ENCODE data around the gene SYNDIG1L.

The SYNDIG1L gene

DNA sequence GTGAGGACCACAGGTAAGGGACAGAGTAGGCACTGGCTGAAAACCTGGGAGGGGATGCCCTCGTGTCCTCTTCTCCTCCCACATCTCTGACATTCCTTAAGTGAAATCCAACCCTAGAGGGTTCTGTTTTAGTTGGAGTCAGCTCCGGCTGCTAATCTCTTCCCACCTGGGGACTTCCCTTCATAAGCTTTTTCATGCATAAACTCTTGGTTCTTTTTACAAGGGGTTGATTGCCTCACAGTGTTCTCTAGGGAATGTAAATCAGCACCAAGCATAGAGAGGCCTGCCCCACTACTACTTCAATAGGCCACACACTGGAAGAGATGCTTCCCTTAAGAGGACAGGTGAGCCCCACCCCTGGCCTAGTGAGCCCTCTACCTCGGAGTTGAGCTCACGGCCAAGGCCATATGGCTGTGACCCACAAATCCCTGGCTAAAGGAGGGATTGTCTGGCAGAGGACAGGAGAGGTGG lies 3.2 kb upstream of the SYNDIG1L start:
- no peak for DNase-seq

DNA sequence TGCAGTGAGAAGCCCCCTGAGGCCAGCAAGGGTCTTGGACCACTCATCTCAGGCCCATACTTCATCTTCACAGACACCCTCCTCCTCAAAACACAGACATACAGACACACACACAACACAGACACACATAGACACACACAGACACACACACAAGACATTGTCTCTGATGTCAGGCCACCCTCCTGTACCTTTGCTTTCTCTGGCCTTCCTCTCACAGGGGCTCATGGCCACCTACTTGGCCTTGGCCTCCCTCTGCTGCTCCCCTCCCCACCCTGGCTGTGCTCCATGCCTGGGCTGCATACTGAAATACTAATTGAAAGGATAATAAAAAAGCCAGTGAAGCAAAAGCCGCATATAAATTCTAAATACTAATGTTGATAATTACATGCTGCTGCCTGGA lies 1.6 kb upstream of the SYNDIG1L start:
- DNase-seq, result no peak

DNA sequence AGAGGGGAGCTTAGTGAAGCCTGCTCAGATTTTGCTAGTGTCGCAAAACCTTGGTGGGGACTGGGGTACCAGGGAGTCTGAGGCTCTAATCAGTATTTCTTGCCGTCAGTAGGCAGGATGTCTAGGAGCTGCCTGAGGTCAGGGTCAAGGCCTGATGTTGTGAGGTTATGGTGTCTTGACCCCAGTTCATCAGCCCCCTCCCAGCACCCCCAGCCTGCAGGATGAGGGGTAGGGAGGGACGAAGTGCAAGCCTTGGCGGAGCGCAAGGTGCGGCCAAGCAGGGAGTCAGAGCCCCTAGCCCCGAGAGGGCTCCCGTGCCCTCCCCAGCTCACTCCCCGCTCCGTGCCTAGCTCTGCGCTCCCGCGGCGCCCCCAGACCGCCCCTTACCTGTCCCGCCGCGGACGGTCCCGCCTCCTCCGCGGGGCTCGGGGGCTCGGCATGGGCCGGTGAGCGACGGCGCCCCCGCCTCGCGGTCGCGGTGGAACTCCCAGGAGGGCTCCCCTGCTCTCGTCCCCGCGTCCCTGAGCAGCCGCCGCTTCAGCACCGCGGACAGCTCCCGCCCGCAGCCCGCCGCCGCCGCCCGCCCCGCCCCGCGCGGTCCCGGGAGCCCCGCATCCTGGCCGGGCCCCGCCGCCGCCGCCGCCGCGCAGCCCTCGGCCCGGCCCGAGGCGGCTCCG lies 347 bp downstream of the SYNDIG1L start:
- peak; percentile 58 for DNase-seq

DNA sequence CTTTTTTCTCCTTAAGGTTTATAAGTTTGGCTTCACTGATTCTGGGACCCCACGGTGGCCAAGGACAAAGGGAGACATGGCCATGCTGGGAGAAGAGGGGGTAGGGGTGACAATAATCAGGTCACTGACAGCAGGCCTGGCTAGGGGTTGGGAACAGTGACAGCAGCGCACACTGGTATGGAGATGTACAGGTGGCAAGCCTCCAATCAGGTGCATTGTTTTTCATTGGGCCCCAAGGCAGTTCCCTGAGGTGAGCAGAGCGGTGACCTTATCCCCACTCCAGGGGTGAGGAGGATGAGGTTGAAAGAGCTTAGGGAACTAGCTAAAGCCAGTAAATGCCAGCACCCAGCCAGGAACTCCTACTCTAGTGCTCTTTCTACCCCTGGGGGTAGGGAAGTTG lies 1.4 kb downstream of the SYNDIG1L start:
- DNase-seq, result no peak

- DNase-seq, result no peak
These were observed 2.8 kb downstream of the SYNDIG1L start for GRCh38 chr14:74423246-74423645.

- DNase-seq, result no peak
These were observed 4.0 kb downstream of the SYNDIG1L start for GRCh38 chr14:74421981-74422380.

- no peak for DNase-seq
These were observed 6.9 kb downstream of the SYNDIG1L start for GRCh38 chr14:74419086-74419485.

DNA sequence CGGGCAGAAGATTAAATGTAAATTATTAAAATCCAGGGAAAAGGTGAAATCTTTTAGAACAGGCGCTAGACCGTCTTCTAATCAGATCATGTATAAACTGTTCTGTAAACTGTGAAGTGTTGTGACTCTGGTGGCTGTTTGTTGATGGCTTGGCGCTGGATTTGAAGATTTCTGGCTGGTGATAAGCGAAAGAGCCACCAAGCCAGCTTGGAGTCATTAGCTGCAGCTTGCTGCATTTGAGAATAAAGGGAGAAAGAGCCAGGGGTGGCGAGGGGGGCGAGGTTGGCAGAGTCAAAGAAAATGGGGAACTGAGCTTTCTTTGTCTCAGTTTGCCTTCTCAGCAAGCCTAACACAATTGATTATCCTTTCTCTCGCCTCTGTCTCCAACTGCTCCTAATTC lies 8.0 kb downstream of the SYNDIG1L start:
- DNase-seq, result no peak

- no peak for DNase-seq
These were observed 8.4 kb downstream of the SYNDIG1L start for GRCh38 chr14:74417611-74418010.

GRCh38 chr14:74417201-74417600 lies 8.8 kb downstream of the SYNDIG1L start:
- no peak for DNase-seq

GRCh38 chr14:74415115-74415437 lies 10.9 kb downstream of the SYNDIG1L start:
- no peak for DNase-seq

DNA sequence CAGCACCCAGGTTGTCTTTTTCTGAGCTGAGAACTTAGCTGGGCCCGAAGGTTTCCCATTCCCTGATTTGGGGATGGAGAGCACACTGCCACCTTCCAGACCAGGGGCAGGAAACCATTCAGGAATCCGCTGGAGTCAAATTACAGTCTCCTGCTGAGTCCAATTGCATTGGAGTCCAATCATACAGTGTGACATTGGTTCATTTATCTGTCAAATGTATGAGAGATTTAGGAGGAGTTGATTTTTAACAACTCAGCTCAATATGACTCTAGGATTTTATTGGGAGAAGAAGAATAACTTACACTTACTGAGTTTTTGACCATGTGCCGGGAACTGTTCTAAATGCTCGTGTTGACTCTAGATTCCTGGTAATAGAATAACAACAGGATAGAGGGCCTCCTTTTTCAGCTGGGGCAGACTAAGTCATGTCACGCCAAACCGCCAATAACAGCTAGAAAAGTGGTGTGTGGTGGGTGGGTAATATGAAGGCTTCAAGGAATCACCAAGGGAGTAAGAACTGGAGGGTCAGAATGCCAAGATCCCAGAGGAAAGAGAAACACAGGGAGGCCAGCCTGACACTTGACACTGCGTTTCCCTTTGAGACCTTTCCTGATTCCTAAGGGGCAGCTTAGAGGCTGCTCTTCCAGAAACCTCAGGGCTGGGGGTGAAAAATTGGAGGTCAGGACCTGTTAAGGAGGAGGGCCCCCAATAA lies 11.5 kb downstream of the SYNDIG1L start:
- no peak for DNase-seq

DNA sequence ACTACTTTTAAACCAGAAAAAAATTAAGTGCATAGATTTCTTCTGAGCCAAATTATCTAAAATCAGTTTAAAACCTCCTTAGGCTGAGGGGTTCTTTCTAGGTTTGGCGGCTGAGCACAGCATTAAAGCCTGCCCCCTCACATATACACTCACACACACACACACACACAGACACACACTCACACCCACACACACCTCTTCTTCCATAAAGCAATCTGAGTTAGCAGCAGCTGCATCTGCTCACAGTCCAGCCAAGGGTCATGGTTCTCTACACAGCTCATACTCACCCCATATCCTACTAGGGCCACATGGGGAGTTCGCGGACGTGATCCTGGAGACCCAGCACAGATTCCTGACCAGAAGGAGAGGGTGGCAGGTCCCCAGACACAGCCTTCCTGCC lies 12.4 kb downstream of the SYNDIG1L start:
- DNase-seq, result no peak

DNA sequence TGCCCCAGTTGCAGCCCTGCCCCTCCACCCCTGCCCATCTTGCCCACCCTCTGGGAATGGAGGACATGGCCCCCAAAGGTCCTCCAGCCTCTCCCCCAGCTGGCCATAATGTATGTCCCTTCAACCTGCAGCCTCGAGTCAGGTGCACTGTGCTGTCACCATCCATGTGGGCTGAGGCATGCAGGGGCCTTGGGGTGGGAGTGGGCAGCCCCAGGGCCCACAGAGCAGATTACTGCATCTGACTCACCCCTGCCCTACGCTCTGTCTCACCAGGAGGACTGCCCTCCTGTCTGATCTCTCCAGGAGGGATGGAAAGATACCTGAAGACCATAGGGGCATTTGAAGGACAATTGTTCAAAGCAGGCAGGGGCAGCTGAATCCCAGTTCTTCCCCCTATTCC lies 13.3 kb downstream of the SYNDIG1L start:
- DNase-seq, result no peak

DNA sequence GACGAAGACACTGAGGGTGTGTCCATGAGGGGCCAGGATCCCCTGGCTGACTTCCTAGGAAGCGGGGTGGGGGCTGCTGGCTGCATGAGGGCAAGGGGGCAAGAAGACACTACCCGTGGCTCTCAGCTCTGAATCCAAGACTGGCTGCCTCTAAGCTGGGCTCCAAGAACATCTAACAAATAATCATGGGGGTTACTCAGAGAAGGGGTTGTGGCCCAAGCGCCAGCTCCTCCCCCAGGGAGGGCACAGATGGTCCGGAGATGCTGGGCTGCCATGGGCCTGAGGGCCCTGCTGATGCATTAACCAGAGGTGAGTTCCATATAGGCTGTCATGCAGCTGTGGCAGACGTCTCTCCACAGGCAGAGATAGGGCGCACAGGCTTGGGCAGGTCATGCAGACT lies 14.3 kb downstream of the SYNDIG1L start:
- no peak for DNase-seq

DNA sequence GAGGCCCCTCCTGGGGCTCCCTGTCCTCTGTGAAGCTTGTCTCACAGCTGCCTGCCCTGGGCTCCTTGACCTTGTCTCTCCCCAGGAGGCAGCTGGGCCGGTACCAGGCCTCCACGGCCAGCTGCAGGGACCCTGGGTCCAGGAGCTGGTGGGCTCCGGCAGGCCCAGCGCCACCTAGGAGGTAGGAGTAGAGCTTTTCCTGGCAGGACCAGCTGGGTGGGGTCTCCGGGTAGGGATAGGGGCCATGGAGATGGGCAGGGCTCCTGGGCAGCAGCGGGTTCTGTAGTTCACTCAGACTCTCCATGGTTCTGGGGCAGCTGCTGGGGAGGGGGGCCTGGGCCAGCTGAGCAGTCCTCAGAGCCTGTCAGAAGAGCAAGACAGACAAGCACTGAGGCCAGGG lies 16.6 kb downstream of the SYNDIG1L start:
- DNase-seq, result no peak

DNA sequence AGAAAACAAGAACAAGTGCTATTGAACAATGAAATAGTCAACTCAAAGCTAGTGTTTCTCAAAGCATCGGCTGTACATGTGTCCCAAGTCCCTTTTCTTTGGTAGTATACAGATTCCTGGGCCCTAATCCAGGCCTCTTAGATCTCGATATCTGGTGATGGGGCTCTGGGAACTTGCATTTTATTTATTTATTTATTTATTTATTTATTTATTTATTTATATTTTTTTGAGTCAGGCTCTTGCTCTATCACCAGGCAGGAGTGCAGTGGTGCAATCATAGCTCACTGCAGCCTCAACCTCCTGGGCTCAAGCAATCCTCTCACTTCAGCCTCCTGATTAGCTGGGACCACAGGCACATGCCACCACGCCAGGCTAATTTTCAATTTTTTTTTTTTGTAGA lies 17.1 kb downstream of the SYNDIG1L start:
- DNase-seq, result no peak

DNA sequence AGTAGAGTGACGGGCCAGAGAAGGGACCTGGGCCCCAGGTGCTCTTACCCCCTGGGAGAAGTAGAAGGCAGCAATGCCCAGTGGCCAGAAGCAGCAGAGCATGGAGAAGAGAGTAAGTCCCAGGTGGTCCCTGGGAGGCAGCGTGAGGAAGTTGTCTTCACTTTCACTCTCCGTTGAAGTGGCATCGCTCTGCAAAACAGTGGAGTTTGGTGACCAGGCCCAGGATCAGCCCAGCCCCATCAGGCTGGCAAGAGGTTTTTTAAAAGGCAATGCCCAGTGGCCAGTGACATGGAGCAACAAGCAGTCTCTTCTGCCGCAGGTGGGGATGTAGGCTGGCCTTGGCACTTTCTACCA lies 18.2 kb downstream of the SYNDIG1L start:
- no peak for DNase-seq

GRCh38 chr14:74407021-74407800 lies 18.8 kb downstream of the SYNDIG1L start:
- no peak for DNase-seq

DNA sequence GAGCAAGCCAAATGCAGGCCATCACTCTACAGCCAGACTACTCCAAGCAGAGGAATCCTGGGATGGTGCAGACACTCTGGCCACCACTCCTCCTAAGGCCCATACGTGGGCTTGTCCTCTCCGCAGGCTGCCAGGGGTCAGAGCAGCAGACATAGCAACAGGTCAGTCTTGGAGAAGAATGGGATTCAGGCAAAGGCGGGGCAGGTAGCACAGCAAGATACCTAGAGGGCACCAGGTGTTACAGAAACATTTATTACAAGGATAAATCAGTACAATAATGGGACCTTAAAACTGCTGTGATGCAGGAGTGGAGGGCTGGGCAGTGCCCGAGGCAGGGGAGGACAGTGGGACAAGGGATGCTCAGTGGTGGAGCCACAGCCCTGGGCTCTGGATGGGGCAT lies 20.3 kb downstream of the SYNDIG1L start:
- no peak for DNase-seq

DNA sequence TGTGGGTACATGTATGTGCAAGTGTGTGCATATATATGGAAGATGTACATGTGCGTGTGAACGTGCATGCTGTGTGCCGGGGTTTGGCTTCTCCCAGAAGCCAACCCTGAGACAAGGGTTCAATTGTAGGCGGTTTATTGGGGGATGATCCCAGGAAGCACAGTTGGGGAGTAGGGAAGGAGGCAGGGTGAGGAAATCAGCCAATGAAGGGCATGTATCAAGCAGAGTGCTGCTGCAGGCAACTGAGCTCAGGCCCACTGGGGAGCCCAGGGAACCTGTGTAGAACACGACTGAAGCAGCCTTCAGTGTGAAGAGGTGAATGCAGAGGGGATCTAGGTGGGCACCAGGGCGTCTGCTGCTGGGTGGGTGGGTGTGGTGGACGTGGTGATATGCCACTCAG lies 21.6 kb downstream of the SYNDIG1L start:
- DNase-seq, result no peak

DNA sequence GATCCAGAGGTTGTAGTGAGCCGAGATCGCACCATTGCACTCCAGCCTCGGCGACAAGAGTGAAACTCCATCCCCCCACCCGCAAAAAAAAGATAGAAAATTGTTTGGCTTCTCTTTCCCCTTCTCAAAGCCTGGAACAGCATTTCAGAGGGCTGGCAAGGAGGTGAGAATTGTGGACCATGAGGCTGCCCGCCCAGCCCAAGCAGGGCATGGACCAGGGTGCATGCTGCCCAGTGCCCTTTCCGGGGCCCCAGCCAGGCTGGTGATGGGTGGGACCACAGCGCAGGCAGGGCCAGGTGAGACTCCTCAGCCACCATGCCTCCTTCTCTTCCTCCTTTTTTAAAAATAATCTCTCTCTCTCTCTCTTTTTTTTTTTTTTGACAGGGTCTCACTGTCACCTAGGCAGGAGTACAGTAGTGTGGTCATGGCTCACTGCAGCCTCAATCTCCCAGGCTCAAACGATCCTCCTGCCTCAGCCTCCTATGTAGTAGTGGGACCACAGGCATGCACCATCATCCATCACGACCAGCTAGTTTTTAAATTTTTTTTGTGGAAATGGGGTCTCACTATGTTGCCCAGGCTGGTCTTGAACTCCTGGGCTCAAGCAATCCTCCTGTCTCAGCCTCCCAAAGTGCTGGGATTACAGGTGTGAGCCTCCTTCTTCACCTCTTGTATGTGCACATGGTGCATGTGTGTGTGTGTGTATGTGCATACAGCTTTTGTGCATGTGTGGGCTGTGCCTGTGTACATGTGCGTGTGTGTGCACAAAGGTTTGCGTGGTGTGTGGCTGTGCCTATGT lies 22.2 kb downstream of the SYNDIG1L start:
- no peak for DNase-seq
